OCI-LY3 (cell line): ENCODE results near the gene PAM.
A peak's percentile ranks its signal among the peaks of the same experiment; 100 is the strongest.
"Not testable (repeated sequence)": the region's sequence is repeated elsewhere in the genome, so short reads cannot be mapped to it uniquely, and the experiment has no call there.

Experiments used
- H2AFZ ChIP-seq: fragments of 200-600, 300-600 bp; shearing (Covaris generic); 2 replicates; pipeline ENCODE4 v1.6.0; 2014; ENCODE audit warnings: antibody characterized with exemption, low read depth, low read length
- H3K27ac ChIP-seq: fragments of 200-600, 300-600 bp; sonication (generic); 2 replicates; pipeline ENCODE4 v1.5.1; 2014; ENCODE audit warnings: mild to moderate bottlenecking, low read length, moderate library complexity, mixed read lengths
- H3K27me3 ChIP-seq: fragments of 200-600, 300-600 bp; sonication (generic); 2 replicates; pipeline ENCODE4 v1.6.1; 2014; ENCODE audit warnings: low read depth, low read length, mixed read lengths
- H3K36me3 ChIP-seq: fragments of 200-600, 300-600 bp; sonication (generic); replicated peaks from 2 replicates; pipeline ENCODE3; 2014; ENCODE audit warnings: low read depth, low read length, mixed read lengths
- H3K4me1 ChIP-seq: fragments of 300-600, 200-600 bp; sonication (generic); 2 replicates; pipeline ENCODE4 v1.6.1; 2014; ENCODE audit warnings: low read length, mixed read lengths
- H3K4me2 ChIP-seq: fragments of 200-600, 300-600 bp; sonication (generic); 2 replicates; pipeline ENCODE4 v1.6.1; 2014; ENCODE audit warnings: low read length, mixed read lengths
- H3K4me3 ChIP-seq: fragments of 300-600, 200-600 bp; sonication (generic); 2 replicates; pipeline ENCODE4 v1.5.1; 2014; ENCODE audit warnings: antibody characterized with exemption, mild to moderate bottlenecking, low read length, moderate library complexity
- H3K79me2 ChIP-seq: fragments of 300-600, 200-600 bp; shearing (Covaris generic); 2 replicates; pipeline ENCODE4 v1.6.1; 2014; ENCODE audit warnings: mild to moderate bottlenecking, low read length, mixed read lengths
- H3K9ac ChIP-seq: fragments of 300-600, 200-600 bp; shearing (Covaris generic); 2 replicates; pipeline ENCODE4 v1.6.0; 2014; ENCODE audit warnings: mild to moderate bottlenecking, low read length, moderate library complexity
- H3K9me3 ChIP-seq: fragments of 200-600, 300-600 bp; shearing (Covaris generic); 2 replicates; pipeline ENCODE4 v1.6.1; 2014; ENCODE audit warnings: low read length, mixed read lengths; ENCODE audit not compliant: insufficient read depth
- H4K20me1 ChIP-seq: fragments of 200-600, 300-600 bp; sonication (generic); 2 replicates; pipeline ENCODE4 v1.6.1; 2016; ENCODE audit warnings: low read length, mixed read lengths; ENCODE audit not compliant: insufficient read depth
- EZH2phosphoT487 ChIP-seq: fragments of 200-600 bp; shearing (Covaris generic); IDR thresholded peaks from 2 replicates; pipeline ENCODE4 v1.6.1; 2018; ENCODE audit warnings: antibody characterized with exemption, mixed run types, low read depth
- TF ChIP-seq, protein P1 (sequence below): fragments of 200-600, 300-600 bp; sonication (generic); IDR thresholded peaks from 2 replicates; pipeline ENCODE4 v1.5.1; 2014; ENCODE audit warnings: antibody characterized with exemption, low read length, low read depth

The PAM gene

DNA sequence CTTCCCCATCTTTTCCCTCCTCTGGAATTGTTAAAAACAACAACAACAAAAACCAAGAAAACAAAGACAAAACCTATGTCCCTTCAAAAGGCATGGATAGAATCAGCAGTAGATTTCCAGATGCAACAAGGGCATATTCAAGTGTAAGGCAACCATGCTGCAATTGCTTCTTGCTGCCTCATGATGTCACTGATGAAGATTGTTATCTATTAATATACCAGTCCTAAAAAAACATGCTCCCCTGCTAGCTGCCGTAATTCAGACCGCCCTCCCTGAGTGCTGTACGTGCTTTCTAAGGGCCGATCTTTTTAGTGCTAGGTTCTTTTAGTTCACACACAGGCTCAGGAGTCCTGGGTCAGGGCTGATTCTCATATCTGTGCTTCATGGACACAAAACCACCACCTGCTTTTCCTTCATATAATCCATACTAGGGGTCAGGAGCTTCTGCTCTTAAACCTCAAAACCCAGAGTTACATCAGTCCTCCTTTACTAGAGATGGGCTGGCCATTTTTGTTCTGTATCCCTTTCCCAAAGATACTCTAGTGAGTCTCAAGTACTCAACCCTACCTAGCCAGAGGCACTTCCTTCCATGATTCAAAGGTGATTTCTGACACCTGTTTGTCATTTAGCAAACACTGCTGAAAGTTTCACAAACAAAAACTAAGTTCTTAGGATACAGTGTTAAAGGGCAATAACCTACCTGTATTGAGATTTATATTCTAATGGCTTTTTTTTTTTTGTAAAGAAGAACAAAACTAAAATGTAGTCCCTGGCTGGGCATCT is 282.8 kb downstream of the PAM start:
- H3K27ac ChIP-seq = no peak overlapping the region
- H3K4me3 ChIP-seq = no peak overlapping the region
- H3K79me2 ChIP-seq = no peaks in the 10 kb centered on the region
- H3K27me3 ChIP-seq = no peaks in the 10 kb centered on the region
- no peak overlapping the region for H3K9ac ChIP-seq
- TF ChIP-seq, protein P1, sequence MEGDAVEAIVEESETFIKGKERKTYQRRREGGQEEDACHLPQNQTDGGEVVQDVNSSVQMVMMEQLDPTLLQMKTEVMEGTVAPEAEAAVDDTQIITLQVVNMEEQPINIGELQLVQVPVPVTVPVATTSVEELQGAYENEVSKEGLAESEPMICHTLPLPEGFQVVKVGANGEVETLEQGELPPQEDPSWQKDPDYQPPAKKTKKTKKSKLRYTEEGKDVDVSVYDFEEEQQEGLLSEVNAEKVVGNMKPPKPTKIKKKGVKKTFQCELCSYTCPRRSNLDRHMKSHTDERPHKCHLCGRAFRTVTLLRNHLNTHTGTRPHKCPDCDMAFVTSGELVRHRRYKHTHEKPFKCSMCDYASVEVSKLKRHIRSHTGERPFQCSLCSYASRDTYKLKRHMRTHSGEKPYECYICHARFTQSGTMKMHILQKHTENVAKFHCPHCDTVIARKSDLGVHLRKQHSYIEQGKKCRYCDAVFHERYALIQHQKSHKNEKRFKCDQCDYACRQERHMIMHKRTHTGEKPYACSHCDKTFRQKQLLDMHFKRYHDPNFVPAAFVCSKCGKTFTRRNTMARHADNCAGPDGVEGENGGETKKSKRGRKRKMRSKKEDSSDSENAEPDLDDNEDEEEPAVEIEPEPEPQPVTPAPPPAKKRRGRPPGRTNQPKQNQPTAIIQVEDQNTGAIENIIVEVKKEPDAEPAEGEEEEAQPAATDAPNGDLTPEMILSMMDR = no peak
- TF ChIP-seq EZH2phosphoT487 = no peak
- H3K9me3 ChIP-seq = no peaks in the 10 kb centered on the region
- H4K20me1 ChIP-seq = no peaks in the 10 kb centered on the region
- H3K36me3 ChIP-seq = no peaks in the 10 kb centered on the region
- no peak overlapping the region for H3K4me2 ChIP-seq
- H3K4me1 ChIP-seq = no peaks in the 10 kb centered on the region
- no peak overlapping the region for H2AFZ ChIP-seq

DNA sequence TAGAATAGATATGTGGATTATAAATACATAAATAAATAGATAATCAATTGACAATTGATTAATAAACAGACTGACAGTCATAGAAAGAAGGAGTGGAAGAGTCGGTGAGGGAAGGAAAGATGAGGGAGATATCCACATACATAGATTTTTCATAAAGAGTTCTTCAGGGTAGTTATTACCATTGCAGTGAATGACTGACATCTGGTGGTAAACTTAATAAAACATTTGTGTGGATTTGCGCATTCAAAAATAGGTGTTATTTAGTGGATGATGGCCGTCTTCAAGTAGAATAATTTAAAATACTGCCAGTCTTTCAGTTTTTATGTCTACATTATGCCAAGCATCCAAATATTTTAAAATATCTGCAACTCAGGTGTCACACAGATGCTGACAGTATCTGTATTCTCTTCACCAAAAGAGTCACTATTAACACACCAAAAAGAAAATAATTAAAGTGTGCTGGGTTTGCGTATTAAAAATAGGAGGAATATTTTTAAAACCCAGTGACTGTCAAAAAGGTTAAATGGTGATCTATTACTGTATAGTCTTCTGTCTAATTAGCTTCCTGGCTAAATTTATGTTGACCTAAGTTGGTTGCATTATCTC is 286.1 kb downstream of the PAM start:
- no peak overlapping the region for H3K4me2 ChIP-seq
- no peak overlapping the region for H3K27ac ChIP-seq
- no peaks in the 10 kb centered on the region for H4K20me1 ChIP-seq
- no peaks in the 10 kb centered on the region for H3K27me3 ChIP-seq
- H3K4me3 ChIP-seq = no peak overlapping the region
- no peak overlapping the region for H3K9ac ChIP-seq
- H3K36me3 ChIP-seq = no peaks in the 10 kb centered on the region
- H2AFZ ChIP-seq = no peak overlapping the region
- no peaks in the 10 kb centered on the region for H3K79me2 ChIP-seq
- TF ChIP-seq, protein P1 = peak; percentile 50
- TF ChIP-seq EZH2phosphoT487 = no peak
- H3K4me1 ChIP-seq = no peaks in the 10 kb centered on the region
- no peaks in the 10 kb centered on the region for H3K9me3 ChIP-seq

DNA sequence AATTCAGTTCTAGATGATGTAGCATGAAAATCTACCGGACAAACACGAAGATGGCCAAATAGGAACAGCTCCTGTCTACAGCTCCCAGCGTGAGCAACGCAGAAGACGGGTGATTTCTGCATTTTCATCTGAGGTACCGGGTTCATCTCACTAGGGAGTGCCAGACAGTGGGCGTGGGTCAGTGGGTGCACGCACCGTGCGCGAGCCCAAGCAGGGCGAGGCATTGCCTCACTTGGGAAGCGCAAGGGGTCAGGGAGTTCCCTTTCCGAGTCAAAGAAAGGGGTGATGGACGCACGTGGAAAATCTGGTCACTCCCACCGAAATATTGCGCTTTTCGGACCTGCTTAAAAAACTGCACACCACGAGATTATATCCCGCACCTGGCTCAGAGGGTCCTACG is 291.6 kb downstream of the PAM start:
- H3K27me3 ChIP-seq, H3K4me1 ChIP-seq, H3K4me2 ChIP-seq, H3K9ac ChIP-seq, H2AFZ ChIP-seq, H3K9me3 ChIP-seq, H3K79me2 ChIP-seq, H3K27ac ChIP-seq, H4K20me1 ChIP-seq, H3K4me3 ChIP-seq, H3K36me3 ChIP-seq: not testable (repeated sequence)

DNA sequence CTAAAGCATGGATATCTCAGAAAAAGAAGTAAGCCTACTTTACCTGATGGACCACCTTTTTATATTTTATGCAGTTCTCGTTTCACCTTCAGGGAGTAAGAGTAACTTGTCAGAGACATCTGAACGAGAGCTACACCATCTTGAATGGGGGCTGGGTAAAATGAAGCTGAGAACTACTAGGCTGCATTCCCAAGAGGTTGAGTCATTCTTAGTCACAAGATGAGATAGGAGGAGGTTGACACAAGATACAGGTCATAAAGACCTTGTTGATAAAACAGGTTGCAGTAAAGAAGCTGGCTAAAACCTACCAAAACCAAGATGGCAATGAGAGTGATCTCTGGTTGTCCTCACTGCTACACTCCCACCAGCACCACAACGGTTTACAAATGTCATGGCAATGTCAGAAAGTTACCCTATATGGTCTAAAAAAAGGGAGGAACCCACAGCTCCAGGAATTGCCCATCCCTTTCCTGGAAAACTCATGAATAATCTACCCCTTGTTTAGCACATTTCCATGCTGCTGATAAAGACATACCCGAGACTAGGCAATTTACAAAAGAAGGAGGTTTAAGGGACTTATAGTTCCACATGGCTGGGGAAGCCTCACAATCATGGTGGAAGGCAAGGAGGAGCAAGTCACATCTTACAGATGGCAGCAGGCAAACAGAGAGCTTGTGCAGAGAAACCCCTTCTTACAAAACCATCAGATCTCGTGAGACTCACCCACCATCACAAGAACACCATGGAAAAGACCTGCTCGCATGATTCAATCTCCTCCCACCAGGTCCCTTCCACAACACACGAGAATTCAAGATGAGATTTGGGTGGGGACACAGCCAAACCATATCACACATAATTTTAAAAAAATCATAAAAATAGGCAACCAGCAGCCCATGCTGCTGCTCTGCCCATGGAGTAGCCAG is 302.4 kb downstream of the PAM start:
- Histone ChIP-seq H4K20me1 (no peaks in the 10 kb centered on the region), H3K27ac (no peak overlapping the region), H2AFZ (no peak overlapping the region), H3K4me3 (no peak overlapping the region), H3K36me3 (no peaks in the 10 kb centered on the region), H3K9ac (no peak overlapping the region), H3K79me2 (no peaks in the 10 kb centered on the region), H3K4me1 (no peaks in the 10 kb centered on the region), H3K9me3 (no peaks in the 10 kb centered on the region), H3K4me2 (no peak overlapping the region), H3K27me3 (no peaks in the 10 kb centered on the region)
- no peak for TF ChIP-seq EZH2phosphoT487
- TF ChIP-seq, protein P1 = no peak
